Stimulated activated CD4-positive, alpha-beta T cell treated with anti-CD3 and anti-CD28 coated beads, Interleukin-2, amount 100 ng/mL, for 48 hours (primary cell): ENCODE measurements around the gene DAW1.

ENCODE experiments used
- DNase-seq, 2 donors: peaks; one replicate each; pipeline ENCODE4 v3.0.0-alpha.2; 2020

The DAW1 gene

DNA sequence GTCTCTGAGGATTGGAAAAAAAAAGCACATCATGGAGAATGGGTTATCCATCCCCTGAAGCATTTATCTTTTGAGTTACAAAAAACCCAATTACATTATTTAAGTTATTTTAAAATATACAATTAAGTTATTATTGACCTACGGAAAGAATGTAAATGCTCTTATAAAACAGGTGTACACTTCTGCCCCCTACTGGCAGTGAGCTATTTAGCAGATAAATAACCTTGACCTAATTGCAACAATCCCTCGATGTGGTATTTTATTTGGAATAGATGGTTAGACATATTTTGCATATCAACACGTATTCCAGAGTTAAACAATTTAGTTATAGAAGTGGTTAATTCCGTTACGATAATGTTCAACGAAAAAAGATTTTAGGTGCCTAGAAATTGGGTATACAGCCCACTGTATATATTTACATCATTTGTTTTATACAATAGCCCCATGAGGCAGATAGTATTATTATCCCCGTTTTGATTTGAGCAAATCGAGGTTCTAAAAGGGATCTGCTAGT lies 9.1 kb upstream of the DAW1 start:
- DNase-seq = peak; percentile 22 to 30

GRCh38 chr2:227862741-227863588 lies 8.5 kb upstream of the DAW1 start:
- no peak for DNase-seq

- no peak for DNase-seq
These were observed 7.2 kb upstream of the DAW1 start for GRCh38 chr2:227864161-227864756.

DNA sequence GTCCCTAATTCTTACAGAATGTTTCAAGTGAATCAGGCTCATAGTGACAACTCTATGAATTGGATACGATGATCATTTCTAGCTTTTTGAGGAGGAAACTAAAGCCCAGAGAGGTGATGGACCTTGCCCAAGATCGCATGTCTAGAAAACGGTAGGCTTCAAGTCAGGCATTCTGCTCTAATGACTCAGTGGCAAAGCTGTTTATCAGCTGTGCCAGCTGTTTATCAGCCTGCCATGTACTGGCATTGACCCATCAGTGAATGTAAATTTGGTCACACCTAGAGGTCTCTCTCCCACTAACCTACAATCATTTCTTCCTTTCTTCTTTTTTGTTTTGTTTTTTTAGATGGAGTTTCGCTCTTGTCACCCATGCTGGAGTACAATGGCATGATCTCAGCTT lies 6.1 kb upstream of the DAW1 start:
- DNase-seq = no peak

GRCh38 chr2:227867386-227867785 lies 4.0 kb upstream of the DAW1 start:
- DNase-seq = no peak

- no peak for DNase-seq
These were observed 589 bp upstream of the DAW1 start for GRCh38 chr2:227870710-227871374.

- no peak for DNase-seq
These were observed 1.2 kb downstream of the DAW1 start for GRCh38 chr2:227872676-227873075.

GRCh38 chr2:227876300-227876801 lies 4.9 kb downstream of the DAW1 start:
- DNase-seq = no peak

- DNase-seq = no peak
These were observed 6.2 kb downstream of the DAW1 start for GRCh38 chr2:227877421-227878310.

GRCh38 chr2:227880460-227880859 lies 9.0 kb downstream of the DAW1 start:
- DNase-seq = no peak

DNA sequence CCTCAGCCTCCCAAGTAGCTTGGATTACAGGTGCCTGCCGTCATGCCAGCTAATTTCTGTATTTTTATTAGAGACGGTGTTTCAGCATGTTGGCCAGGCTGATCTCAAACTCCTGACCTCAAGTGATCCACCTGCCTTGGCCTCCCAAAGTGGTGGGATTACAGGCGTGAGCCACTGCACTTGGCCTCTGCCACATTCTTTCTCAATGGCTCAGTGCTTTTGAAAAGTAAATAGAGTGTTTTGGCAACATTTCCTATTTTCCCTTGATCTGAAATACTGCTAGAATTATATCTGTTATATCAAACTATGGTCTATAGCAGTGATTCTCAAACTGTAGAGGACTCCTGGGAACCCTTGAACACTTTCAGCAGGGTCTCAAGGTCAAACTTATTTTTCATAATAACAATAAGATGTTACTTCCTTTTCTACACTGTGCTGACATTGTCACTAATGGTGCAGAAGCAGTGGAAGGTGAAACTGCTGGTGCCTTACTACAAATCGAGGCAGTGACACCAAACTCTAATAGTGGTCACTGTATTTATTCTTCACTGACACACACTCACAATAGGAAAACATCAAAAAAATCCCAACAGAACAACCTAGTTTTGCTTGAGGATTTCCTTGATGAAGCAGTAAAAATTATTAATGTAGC lies 10.6 kb downstream of the DAW1 start:
- DNase-seq = no peak

- peak; percentile 56 to 60 for DNase-seq
These were observed 13.1 kb downstream of the DAW1 start for GRCh38 chr2:227884511-227884947.

DNA sequence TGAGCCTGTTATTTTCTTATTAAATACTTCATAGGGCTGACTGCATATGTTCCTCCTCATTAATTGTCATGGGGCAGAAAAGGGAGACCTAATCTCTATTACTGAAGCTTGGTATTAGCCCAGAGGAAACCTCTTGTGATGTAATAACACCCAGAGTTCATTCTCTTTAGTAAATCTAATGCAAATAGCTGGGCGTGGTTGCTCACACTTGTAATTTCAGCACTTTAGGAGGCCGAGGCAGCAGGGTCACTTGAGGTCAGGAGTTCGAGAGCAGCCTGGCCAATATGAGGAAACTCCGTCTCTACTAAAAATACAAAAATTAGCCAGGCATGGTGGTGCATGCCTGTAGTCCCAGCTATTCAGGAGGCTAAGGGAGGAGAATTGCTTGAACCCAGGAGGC lies 14.7 kb downstream of the DAW1 start:
- no peak for DNase-seq

GRCh38 chr2:227888289-227888688 lies 16.9 kb downstream of the DAW1 start:
- DNase-seq = no peak

GRCh38 chr2:227889336-227889735 lies 17.9 kb downstream of the DAW1 start:
- no peak for DNase-seq

GRCh38 chr2:227890495-227891079 lies 19.2 kb downstream of the DAW1 start:
- DNase-seq = no peak

DNA sequence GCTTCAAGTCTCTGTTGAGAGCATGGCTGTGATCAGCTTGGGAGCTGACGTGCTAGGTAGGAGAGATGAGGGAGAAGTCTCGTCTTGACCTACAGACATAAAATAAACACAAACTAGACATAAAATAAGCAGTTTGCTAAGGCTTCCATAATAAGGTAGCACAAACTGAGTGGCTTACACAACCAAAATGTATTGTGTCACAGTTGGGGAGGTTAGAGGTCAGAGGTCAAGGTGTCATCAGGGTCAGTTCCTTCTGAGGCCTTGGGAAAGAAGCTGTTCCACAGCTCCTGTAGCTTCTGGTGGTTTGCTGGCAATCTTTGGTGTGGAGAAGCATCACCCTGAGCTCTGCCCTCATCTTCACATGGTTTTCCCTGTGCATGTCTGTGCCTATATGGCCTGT lies 20.2 kb downstream of the DAW1 start:
- DNase-seq = no peak

DNA sequence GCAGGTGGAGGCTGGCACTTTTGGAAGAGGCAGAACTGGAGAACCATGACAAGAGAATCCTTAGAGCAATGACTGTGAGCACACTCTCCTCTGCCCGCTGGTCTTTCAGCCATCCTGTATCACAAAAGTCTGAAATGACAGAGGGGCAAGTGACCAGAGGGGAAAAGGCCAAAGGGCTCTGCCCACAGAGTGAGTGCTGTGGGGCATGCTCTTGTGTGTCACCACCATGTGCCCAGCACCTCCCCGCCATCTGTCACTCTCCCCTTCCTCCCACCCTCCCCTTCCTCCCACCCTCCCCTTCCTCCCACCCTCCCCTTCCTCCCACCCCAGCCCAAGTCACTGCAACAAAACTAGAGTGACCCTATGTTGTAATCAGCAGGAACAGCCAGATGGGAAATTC lies 31.9 kb downstream of the DAW1 start:
- DNase-seq = no peak

GRCh38 chr2:227906991-227907390 lies 35.6 kb downstream of the DAW1 start:
- no peak for DNase-seq

DNA sequence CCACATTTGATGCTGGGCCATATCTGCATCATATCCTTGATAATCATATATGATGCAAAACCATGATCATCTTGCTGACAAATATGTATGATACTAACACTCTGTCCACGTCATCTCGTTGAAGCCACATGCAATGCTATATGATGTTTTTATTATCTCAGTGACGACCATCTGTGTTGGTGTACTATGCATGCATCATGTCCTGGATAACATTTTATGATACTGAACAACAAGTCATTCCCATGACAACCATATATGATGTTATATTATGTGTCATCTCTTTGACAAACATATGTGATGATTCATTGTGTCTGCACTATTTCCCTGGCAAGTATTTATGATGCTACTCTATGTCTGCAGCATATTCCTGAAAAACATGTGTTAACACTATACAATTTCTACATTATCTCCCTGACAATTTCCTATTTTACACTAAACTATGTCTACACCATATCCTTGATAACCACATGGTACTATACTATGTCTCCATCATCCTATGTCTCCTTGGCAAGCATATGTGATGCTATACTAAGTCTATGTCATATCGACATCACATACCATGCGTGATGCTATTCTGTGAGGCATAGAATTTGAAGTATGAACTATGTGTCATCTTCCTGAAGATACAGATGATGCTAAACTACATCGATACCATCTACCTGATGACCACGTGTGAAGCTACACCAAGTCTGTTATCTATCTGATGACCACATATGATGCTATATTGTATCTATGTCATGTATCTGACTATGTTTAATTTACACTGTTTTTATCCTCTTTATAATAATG lies 37.0 kb downstream of the DAW1 start:
- no peak for DNase-seq

GRCh38 chr2:227914362-227914761 lies 42.9 kb downstream of the DAW1 start:
- no peak for DNase-seq
